GM21447 (cell line): ENCODE results near the gene THAP9.
"Not testable (repeated sequence)": the region's sequence is repeated elsewhere in the genome, so short reads cannot be mapped to it uniquely, and the experiment has no call there.

Source experiments
- ATAC-seq: cut with Tn5 transposase; IDR thresholded peaks from one replicate; pipeline ENCODE4 v1.9.1; 2021; ENCODE audit not compliant: unreplicated experiment

THAP9 gene

DNA sequence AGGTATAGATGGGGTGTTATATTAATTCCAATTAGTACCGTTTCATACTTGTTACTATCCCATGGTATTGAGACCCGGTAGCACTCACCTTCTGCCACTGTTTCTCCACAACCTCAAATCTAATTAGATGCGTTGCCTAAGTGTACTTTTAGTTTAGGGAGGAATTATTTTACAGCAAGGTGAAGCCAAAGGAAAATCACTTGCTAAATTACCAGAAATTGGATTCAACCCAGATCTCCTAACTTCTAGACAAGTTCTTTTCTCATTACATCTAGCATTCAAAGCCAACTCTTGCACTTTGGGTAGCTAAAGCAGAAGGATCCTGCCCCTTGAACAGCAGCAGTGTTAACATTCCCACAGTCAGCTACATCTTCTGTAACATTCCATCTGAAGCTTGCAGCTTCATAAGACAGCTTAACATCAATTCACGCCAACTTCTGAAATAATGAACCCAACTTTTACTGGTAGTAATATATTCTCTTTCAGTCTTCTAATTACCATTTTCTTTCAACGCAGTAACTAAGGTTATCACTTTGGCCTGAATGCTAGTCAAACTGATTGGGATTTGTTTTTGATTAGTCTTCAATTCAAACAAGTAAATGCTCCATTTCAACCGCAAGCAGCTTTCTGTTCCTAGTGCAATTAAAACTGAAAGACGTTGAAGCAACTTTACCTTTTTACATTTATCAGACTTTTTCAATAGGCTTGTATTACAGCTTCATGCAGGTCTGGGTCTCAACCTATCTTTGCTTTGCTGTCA lies 8.6 kb upstream of the THAP9 start:
- peak; percentile 5 for ATAC-seq

GRCh38 chr4:82892467-82892802 lies 8.1 kb upstream of the THAP9 start:
- ATAC-seq: no peak

DNA sequence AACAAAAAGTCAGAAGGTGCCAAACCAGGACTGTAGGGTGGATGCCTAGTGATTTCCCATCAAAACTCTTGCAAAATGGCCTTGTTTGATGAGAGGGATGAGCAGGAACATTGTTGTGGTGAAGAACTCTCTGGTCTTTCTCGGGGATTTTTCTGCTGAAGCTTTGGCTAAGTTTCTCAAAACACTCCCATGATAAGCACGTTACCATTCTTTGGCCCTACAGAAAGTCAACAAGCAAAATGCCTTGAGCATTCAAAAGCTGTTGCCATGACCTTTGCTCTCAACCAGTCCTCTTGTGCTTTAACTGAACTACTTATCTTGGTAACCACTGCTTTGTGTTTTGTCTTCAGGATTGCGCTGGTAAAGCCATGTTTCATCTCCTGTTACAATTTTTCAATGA lies 6.6 kb upstream of the THAP9 start:
- no peak for ATAC-seq

DNA sequence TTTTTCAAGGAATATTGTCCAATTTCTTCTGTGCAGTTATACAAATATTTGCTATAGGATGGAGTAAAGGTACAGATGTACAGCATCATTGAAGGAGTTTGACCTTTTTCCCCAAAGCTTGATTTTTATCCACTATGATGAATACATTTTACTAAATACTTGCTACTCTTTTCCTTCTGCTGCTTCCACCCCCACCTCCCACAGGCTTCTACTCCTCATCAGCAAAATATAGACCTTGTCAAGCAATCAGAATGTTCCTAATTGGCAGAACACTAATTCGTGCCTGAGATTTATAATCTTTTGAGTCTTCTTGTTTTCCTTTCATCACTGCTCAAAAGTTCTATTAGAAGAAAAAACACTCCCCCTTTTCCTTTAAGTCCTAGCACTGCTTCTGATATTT lies 3.8 kb upstream of the THAP9 start:
- no peak for ATAC-seq

DNA sequence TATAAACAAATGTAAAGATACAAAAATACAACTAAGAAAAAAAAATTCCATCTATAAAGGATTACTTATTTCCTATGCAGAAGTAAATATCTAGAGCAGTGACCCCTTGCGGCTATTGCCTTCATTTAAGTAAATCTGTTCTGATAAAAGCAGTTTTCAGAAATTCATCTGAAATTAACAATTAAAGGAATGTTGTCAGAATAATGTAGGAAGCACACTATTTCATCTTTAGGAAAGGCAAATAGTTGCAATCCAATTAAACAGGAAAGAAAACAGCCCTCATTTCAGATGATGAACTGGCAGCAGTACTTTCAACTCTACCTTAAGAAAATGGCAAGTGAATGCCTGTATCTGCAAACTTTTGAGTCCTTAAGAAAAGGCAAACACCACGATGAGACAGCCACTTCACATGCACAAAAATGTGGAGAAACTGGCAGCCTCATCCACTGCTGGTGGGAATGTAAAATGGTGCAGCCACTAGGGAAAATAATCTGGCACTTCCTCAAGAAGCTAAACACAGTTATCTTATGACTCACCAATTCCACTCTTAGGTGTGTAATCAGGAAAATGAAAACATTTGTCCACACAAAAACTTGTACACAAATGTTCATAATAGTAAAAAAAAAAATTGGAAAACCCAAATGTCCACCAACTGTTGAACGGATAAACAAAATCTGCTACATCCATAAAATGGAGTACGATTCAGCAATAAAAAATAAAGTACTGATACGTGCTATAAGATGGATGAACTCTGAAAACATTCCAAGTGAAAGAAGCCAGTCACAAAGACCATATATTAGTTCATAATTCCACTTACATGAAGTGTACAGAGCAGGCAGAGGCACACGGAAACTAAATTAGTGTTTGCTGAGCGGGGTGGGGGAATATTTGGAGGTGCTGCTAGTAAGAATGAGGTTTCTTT lies 2.0 kb upstream of the THAP9 start:
- ATAC-seq: no peak

DNA sequence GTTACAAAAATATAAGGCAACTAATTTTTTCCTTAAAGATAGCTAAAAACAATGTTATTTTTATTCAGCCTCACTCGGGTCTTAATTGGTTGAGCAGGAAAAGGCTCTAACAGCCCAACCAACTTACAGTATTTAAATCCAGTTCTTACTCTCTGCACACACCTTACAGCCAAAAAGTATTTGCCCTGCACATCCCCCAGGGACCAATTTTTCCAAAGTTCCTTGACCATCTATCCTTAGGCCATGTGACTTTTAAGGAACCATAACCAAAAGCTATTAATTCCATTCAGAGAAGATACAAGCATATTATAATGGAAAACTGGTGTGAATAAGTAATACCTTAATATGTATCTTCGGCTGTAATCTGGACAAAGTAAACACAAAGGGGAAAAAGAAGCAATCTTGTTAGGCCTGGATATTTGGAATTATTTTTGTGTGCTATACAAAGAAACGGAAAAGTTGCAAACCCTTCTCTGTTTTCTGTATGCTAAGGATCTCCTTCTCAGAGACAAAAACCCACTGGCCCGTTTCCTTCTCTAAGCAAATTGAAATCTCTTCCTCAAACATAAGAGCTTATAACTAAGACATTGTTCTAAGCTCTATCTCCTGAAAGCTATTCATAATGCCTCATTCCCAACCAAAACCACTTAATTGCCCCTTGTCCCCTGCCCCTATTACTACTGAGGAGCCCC lies 1.0 kb upstream of the THAP9 start:
- no peak for ATAC-seq

DNA sequence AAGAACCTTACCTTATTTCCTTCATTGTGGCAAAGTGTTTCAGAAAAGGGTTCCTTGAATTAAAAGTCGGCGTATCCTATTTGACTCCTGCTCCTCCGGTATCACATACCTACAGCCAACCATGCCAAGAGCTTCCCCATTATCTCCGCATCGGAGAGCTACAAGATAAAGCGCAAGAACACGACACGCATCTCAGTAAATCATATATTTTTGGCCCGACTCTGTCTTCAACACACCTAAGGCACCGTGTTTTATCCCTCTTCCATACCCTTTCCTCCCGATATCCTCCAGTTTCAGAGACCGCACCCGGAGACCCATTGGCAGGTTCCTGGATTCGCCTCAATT lies 497 bp upstream of the THAP9 start:
- peak; percentile 8 for ATAC-seq

DNA sequence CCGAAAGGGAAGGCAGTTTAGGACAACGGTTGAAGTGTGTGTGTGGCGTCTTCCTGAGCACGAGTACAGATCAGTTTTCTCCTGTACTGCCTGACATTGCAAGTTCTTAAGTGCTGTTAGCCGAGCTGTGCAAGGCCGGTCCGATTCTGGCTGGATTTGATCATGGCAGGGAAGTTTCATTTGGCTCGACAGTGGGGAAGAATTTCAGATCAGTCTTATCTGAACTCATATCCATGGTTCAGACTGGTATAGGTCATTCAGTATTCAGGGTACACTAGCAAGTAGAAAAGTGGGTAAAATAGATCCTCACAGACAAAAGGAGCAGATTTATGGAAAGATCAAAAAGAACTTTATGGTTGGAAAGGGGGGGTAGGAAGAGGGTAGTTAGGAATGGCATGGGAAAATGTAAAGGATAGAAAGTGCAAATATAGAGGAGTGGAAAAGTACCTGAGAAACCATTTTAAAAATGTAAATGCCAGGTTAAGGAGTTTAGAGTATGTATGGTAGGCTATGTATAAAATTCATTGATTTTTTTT lies 716 bp downstream of the THAP9 start:
- no peak for ATAC-seq

DNA sequence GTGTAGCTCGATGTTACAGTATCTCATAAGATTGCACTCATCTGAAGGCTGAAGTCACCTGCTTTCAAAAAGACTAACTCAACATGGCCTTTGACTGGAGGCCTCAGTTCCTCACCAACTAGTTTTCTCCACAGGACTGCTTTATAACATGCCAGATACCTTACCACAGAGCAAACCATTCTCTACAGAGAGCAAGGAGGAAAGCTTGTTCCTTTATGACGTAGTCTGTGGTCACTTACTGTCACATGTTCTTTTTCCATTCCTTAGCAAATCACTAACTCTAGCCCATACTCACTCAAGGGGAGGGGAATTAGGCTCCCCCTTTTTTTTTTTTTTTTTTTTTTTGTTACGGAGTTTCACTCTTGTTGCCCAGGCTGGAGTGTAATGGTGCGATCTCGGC lies 3.2 kb downstream of the THAP9 start:
- ATAC-seq: no peak

GRCh38 chr4:82905205-82905604 lies 4.7 kb downstream of the THAP9 start:
- peak; percentile 52 for ATAC-seq

DNA sequence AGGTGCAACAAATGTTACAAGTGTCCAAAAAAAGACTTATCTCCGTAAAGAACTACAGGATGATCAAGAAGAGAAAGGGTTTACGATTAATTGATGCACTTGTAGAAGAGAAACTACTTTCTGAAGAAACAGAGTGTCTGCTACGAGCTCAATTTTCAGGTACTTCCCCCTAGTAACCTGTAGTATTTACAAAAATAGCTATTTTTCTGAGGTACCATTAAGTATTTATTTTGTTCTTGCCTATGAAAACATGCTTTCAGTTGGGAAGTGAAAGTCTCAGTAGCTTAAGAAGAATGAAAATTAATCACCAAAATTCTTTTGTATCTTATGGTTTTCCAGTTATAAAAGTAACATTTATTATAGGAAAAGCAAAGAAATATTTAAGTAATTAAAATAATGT lies 5.9 kb downstream of the THAP9 start:
- peak; percentile 47 for ATAC-seq

DNA sequence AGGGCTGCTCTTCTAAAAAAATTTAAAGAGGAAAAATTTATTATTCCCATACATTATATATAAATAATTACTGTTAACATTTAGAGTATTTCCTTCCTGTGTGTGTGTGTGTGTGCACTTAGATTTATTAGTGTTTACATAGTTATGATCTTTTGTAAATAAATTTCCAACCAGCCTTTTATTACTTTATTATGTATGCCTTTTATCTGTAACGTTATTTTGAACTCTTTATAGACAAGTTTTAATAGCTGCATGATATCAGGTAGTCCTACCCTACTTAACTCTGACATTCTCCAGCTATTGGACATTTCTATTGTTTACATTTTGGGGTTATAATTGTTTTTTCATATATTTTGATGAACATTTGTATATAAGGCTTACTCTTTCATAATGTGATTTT lies 8.8 kb downstream of the THAP9 start:
- no peak for ATAC-seq

DNA sequence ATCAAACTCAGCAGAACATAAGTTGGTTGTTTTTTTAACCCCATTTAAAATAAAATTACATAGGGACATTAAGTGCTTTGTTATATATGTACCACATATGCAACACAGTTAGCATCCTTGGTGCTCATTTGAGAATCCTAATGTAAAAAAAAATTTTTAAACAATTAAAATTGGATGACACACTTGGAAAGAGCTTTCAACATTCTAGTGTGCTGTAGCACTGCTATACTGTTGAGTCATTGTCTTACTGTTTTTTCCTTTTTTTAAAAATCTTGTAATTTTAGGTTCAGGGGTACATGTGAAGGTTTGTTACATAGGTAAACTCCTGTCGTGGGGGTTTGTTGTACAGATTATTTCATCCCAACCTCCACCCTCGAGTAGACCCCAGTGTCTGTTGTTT lies 12.8 kb downstream of the THAP9 start:
- ATAC-seq: no peak

- ATAC-seq: not testable (repeated sequence)
Measured at GRCh38 chr4:82913968-82914367, 13.4 kb downstream of the THAP9 start.

DNA sequence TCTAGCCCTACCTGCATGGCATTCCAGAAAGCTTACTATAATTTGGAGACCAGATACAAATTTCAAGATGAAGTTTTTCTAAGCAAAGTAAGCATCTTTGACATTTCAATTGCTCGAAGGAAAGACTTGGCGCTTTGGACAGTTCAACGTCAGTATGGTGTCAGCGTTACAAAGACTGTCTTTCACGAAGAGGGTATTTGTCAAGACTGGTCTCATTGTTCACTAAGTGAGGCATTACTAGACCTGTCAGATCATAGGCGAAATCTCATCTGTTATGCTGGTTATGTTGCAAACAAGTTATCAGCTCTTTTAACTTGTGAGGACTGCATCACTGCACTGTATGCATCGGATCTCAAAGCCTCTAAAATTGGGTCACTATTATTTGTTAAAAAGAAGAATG lies 17.6 kb downstream of the THAP9 start:
- ATAC-seq: no peak

DNA sequence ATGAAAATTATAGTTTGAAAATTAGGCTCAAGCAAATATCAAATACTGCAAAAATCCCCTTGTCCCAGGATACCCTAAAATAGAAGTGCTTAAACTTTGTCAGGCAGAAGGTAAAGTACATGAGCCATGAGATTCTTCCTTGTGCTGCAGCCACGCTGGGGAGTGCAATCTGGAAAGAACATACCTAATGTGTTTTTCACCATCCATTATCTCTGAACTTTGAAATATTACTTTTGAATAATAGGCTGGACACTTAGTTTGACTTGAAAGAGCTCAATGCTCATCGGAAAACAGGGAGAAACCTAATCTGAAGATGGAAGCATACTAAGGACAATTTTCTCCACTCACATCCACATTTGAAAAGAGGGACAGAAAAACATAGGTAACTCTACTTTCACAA lies 18.9 kb downstream of the THAP9 start:
- ATAC-seq: no peak

GRCh38 chr4:82921795-82922194 lies 21.3 kb downstream of the THAP9 start:
- ATAC-seq: no peak

DNA sequence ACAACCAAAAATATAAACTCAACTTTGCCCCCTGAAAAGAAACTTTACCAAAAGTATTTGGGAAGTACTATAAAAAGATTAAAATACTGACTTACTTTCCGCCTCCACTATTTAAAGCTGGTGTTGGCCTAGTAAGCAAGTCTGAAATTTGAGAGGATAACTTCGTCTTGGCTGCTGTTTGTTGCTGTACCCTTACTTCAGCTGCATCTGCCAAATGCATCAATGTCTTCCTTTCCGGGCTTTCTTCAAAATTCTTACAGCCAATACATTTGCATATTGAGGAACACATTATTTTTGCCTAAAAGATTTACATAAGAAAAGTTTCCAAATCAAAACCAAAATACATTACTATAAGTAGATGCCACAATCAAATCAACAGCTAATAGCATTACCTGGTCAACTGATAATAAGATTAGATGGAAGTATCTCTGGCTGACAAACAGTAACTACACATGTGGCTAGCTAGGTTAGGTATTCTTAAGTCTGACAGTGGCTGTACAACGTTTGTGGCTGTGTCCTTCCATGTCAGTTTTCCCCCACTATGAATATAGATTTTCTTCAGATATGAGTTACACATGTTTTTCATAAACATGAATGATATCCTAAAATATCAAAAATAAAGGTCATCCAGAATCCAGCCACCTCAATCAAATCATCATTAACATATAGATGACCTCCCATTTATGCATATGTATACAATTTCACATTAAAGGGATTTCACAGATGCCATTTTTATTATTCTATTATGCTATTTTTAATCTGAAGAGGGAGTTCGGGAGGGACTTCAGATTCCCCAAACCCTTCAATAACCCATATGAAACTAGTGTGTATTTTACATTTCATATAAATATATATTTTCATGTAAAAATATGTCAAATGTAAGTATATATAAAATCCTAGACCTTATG lies 30.6 kb downstream of the THAP9 start:
- no peak for ATAC-seq

GRCh38 chr4:82934441-82934840 lies 33.9 kb downstream of the THAP9 start:
- ATAC-seq: no peak

DNA sequence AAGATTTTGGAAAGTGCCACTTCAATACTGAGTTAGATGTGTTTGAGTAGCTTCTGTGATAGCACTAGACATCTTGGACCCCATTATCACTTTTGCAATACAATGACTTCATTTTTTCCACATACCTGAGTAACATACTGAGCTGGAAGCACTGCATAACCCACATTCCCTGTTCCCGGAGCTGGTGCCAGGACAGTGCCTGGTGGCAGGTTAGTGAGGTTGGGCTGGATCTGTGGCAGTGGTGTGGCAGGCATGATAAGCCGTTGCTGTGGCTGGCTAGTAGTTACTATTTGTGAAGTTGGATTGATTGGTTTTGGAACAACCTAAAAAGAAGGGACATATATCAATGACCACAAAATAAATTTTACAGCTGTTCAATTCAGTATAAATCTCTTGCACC lies 38.9 kb downstream of the THAP9 start:
- no peak for ATAC-seq

DNA sequence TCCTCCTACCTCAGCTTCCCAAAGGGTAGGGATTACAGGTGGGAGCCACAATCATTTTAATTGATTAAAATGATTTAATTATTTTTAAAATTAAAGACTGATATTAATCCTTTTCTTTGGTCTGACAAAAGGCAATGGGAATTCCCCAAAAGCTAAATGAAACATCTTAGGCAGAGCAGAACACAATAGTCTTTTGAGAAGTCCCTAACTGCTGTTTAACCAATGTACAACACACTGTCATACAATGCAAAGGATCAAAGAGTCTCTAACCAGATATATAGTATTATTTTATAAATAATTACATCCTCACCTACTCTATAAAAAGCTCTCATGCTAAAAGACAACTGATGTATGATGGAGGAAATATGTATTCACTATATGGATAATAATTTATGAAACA lies 47.0 kb downstream of the THAP9 start:
- ATAC-seq: no peak
